ENCODE data around the gene AKAP8. TPM values are rescaled to one million over a fixed set of nuclear protein-coding genes. Genes with fewer than 3 reads are reported as not detected.

The AKAP8 gene
- total RNA-seq, 4 donors from 2014 or later = 17.4 to 32.4 (median 21.7) TPM

GRCh38 chr19:15381864-15382263 is 2.3 kb upstream of the AKAP8 start:
- Histone ChIP-seq H3K36me3 (peaks cover 0 to 28% (median 6%) of the 10 kb centered on the region in 3 donors), H3K4me1 (peaks cover 20 to 27% (median 21%) of the 10 kb centered on the region in 3 donors), H3K27ac (no peak overlapping the region), H3K9me3 (no peaks in the 10 kb centered on the region), H3K4me3 (no peak overlapping the region), H3K27me3 (no peaks in the 10 kb centered on the region)
- WGBS, 2 donors = 86 to 95% methylated on average over 5 to 6 of the region's 6 CpGs
- DNase-seq = no peak
- intact Hi-C loops (cut with DNase I) = no loop called here
- TF ChIP-seq CTCF (IDR thresholded peaks at IDR 0.05) (no peak), POLR2A (IDR thresholded peaks at IDR 0.05) (no peak)

- intact Hi-C loops (cut with DNase I) = no loop called here
- peaks cover 23 to 31% (median 25%) of the 10 kb centered on the region in 3 donors for H3K4me1 ChIP-seq
- H3K36me3 ChIP-seq = peaks cover 0 to 24% (median 6%) of the 10 kb centered on the region in 3 donors
- peak overlapping the region in 2 of 4 donors; percentile 94 to 98 for H3K27ac ChIP-seq
- TF ChIP-seq CTCF (IDR thresholded peaks at IDR 0.05) = no peak
- TF ChIP-seq POLR2A (IDR thresholded peaks at IDR 0.05) = no peak
- no peaks in the 10 kb centered on the region for H3K9me3 ChIP-seq
- no peak overlapping the region for H3K4me3 ChIP-seq
- no peaks in the 10 kb centered on the region for H3K27me3 ChIP-seq
- no peak for DNase-seq
- WGBS, 2 donors = 79% methylated on average over 2 of the region's 2 CpGs
Observed at GRCh38 chr19:15381429-15381828, 1.8 kb upstream of the AKAP8 start.

DNA sequence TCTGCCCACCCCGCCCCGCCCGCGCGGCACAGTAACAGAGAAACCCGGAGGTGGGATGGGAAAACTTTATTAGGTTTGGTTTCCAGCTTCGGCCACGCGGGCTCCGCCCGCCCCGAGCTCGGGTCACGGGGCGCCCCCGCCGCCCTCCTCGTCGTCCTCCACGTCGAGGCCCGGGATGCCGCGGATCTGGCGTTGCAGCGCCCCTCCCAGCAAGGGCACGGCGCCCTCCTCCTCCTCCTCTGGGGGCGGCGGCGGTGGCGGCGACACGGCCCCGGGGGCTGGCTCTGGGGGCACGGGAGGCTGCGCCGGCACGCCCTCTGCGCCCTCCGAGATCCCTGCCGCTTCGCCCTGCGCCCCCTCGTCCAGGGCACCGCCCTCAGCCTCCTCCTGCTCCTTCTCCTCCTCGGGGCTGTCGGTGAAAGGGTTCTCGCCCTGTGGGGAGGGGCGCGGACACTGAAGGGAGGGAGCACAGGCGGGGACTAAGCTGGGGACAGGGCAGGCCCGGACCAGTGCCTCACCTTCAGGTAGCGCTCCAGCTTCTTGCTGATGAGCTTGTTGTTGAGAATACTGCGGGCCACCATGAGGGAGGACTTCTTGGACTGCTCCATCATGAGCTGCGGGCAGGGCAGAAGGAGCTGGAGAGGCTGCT is 536 bp upstream of the AKAP8 start:
- WGBS, 2 donors = 3 to 10% methylated on average over 2 to 5 of the region's 56 CpGs
- Histone ChIP-seq H3K4me1 (peaks cover 23 to 44% (median 37%) of the 10 kb centered on the region in 3 donors), H3K27ac (peak overlapping the region; percentile 94 to 99 (median 97)), H3K36me3 (peaks cover 0 to 12% (median 0%) of the 10 kb centered on the region in 3 donors), H3K4me3 (peak overlapping the region; percentile 74 to 100 (median 96)), H3K27me3 (no peaks in the 10 kb centered on the region), H3K9me3 (no peaks in the 10 kb centered on the region)
- intact Hi-C loops (cut with DNase I) = loop anchor here (10.0 kb wide), 1 partner anchor 115 kb away; no protein-coding TSS in a partner anchor
- no peak for DNase-seq
- TF ChIP-seq CTCF (IDR thresholded peaks at IDR 0.05) (peak in 1 of 6 experiments; percentile 14), POLR2A (IDR thresholded peaks at IDR 0.05) (peak in 1 of 4 donors; percentile 35)

- H3K27ac ChIP-seq = peak overlapping the region; percentile 94 to 99 (median 97)
- intact Hi-C loops (cut with DNase I) = loop anchor here (10.0 kb wide), 1 partner anchor 114 kb away; no protein-coding TSS in a partner anchor
- H3K4me1 ChIP-seq = peaks cover 23 to 59% (median 52%) of the 10 kb centered on the region in 3 donors
- TF ChIP-seq CTCF (IDR thresholded peaks at IDR 0.05) (peak in 1 of 6 experiments; percentile 3), POLR2A (IDR thresholded peaks at IDR 0.05) (no peak)
- H3K9me3 ChIP-seq = no peaks in the 10 kb centered on the region
- H3K36me3 ChIP-seq = peaks cover 0 to 25% (median 5%) of the 10 kb centered on the region in 3 donors
- H3K4me3 ChIP-seq = peak overlapping the region; percentile 74 to 100 (median 96)
- no peak for DNase-seq
- 0% methylated on average over 8 to 20 of the region's 22 CpGs for WGBS, 2 donors
- H3K27me3 ChIP-seq = no peaks in the 10 kb centered on the region
Observed at GRCh38 chr19:15378534-15379082, 979 bp downstream of the AKAP8 start.

All from esophagus squamous epithelium (tissue), 5 donors.